Neural cell (in vitro differentiated cells): ENCODE results near the gene GPD1.

ENCODE experiments used
- CTCF ChIP-seq: fragments of 450-650 bp; IDR thresholded peaks from 2 replicates; pipeline ENCODE4 v1.5.1; 2014; ENCODE audit warnings: antibody characterized with exemption, mild to moderate bottlenecking, moderate library complexity; ENCODE audit not compliant: poor library complexity, severe bottlenecking
- EZH2 ChIP-seq: fragments of 200-600, 300-800 bp; shearing (Covaris generic), sonication (generic); IDR thresholded peaks from 2 replicates; pipeline ENCODE4 v1.6.1; 2014; ENCODE audit warnings: antibody characterized with exemption, low read length, borderline replicate concordance, mild to moderate bottlenecking; ENCODE audit not compliant: insufficient read depth, poor library complexity, severe bottlenecking
- MXI1 ChIP-seq: fragments of 450-650 bp; conservative IDR thresholded peaks from 2 replicates; pipeline ENCODE4 v1.6.1; 2014; ENCODE audit warnings: antibody characterized with exemption, mild to moderate bottlenecking; ENCODE audit not compliant: poor library complexity, severe bottlenecking
- POLR2AphosphoS5 ChIP-seq: IDR thresholded peaks from 2 replicates; pipeline ENCODE4 v1.6.1; 2012
- RAD21 ChIP-seq: fragments of 450-650 bp; conservative IDR thresholded peaks from 2 replicates; pipeline ENCODE4 v1.6.1; 2014; ENCODE audit warnings: antibody characterized with exemption, mild to moderate bottlenecking, moderate library complexity
- REST ChIP-seq: IDR thresholded peaks from 2 replicates; pipeline ENCODE4 v1.6.1; 2012; ENCODE audit warnings: borderline replicate concordance
- SMC3 ChIP-seq: fragments of 450-650 bp; conservative IDR thresholded peaks from 2 replicates; pipeline ENCODE4 v1.6.1; 2014; ENCODE audit warnings: antibody characterized with exemption, mild to moderate bottlenecking, moderate library complexity; ENCODE audit not compliant: poor library complexity

- TF ChIP-seq CTCF (no peak), MXI1 (no peak), REST (no peak), RAD21 (no peak), EZH2 (no peak), POLR2AphosphoS5 (no peak), SMC3 (no peak)
Measured at GRCh38 chr12:50104417-50105366, 884 bp downstream of the GPD1 start.
